ENCODE results near the gene NKD2. TPM values are rescaled to one million over a fixed set of nuclear protein-coding genes. Genes with fewer than 3 reads are reported as not detected.

The NKD2 gene
- total and polyA plus RNA-seq, 7 donors, result 0.08 to 0.96 (median 0.63) TPM; not detected in 1

DNA sequence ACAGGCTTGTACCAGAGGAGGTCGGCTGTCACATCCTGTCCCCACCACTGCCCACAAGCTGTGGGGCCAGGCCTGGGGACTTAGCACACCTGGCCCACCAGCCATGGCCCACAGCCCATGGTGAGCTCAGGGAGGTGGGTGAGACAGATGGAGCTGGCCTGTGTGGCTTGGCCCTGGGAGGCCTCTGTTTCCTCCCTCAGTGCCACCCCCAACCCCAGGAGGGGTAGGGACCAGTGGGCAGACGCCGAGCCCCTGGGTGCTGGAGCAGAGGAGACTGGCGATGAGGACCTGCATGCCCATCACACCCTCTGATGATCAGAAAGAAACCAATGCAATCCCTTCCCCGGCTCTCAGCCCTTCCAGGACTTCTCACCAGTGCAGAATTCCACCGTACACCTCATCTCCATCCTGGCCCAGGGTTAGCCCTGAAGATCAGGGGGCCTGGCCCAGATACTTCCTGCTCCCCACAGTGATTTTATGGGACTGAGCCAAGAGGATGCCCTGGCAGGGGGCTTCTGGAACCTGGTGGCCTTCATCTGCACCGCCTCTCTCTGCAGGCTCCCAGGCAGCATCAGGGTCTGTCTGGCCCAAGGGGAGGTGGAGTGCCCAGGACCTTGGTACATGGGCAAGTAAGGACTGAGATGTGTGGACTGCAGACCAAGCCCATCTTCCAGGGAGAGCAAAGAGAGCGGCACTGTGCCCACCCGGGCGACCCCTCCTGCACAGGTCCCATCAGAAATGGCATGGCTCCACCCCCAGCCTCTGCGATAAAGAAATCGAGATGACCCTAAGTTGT is 16.9 kb upstream of the NKD2 start:
- Histone ChIP-seq H3K27ac (no peak overlapping the region), H3K36me3 (ENCODE audit: insufficient read depth in 1 of 2, low read depth in 1 of 2) (no peaks in the 10 kb centered on the region), H3K4me3 (no peak overlapping the region), H3K4me1 (peaks cover 7% of the 10 kb centered on the region), H3K27me3 (ENCODE audit: insufficient read depth in 3 of 3, low read length in 2 of 3) (peaks cover 0 to 10% (median 0%) of the 10 kb centered on the region in 3 donors), H3K9me3 (peaks cover 7% of the 10 kb centered on the region)
- peak in 1 of 2 donors; percentile 39 for DNase-seq
- intact Hi-C loops (cut with DNase I), result loop anchor here in 1 of 2 donors (10.0 kb wide), 1 partner anchor 143 kb away; no protein-coding TSS in a partner anchor
- ATAC-seq, result peak in 1 of 4 donors; percentile 10
- no peak for TF ChIP-seq CTCF (IDR thresholded peaks at IDR 0.05)
- 81 to 89% (median 86%) methylated on average over 12 of the region's 12 CpGs for WGBS, 3 donors

- WGBS, 3 donors, result 86 to 96% (median 91%) methylated on average over 3 of the region's 3 CpGs
- no peaks in the 10 kb centered on the region for H3K36me3 ChIP-seq (ENCODE audit: insufficient read depth in 1 of 2, low read depth in 1 of 2)
- H3K27me3 ChIP-seq (ENCODE audit: insufficient read depth in 3 of 3, low read length in 2 of 3), result peaks cover 0 to 10% (median 0%) of the 10 kb centered on the region in 3 donors
- no peak for TF ChIP-seq CTCF (IDR thresholded peaks at IDR 0.05)
- H3K4me3 ChIP-seq, result no peak overlapping the region
- ATAC-seq (no peak), DNase-seq (no peak)
- H3K4me1 ChIP-seq, result peaks cover 7% of the 10 kb centered on the region
- intact Hi-C loops (cut with DNase I), result loop anchor here in 1 of 2 donors (10.0 kb wide), 1 partner anchor 141 kb away; no protein-coding TSS in a partner anchor
- H3K27ac ChIP-seq, result no peak overlapping the region
- no peaks in the 10 kb centered on the region for H3K9me3 ChIP-seq
Measured at GRCh38 chr5:994272-994607, 14.4 kb upstream of the NKD2 start.

DNA sequence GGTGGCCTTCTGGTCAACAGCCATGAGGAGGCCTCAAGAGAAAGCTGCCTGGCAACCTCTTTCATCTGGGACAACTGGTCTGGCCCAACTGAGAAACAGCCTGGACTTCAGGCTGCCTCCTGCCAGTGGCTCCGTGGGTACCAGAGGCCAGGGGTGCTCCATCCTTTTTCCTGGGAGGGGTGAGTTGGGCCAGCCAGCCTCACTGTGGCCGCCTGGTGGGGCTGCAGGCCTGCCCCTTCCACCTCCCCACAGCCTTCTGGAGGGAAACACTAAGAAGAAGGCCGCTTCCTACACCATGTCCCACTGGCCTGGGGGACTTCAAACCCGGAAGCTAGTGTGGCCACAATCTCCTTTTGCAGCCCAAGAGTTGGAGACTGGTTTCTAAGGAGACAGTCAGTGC is 13.8 kb upstream of the NKD2 start:
- H3K4me1 ChIP-seq, result peaks cover 4% of the 10 kb centered on the region
- no peak for TF ChIP-seq CTCF (IDR thresholded peaks at IDR 0.05)
- no peaks in the 10 kb centered on the region for H3K9me3 ChIP-seq
- WGBS, 3 donors, result 73 to 83% (median 80%) methylated on average over 4 of the region's 4 CpGs
- DNase-seq (no peak), ATAC-seq (no peak)
- no peaks in the 10 kb centered on the region for H3K36me3 ChIP-seq (ENCODE audit: insufficient read depth in 1 of 2, low read depth in 1 of 2)
- H3K27me3 ChIP-seq (ENCODE audit: insufficient read depth in 3 of 3, low read length in 2 of 3), result peaks cover 0 to 10% (median 0%) of the 10 kb centered on the region in 3 donors
- H3K4me3 ChIP-seq, result no peak overlapping the region
- no peak overlapping the region for H3K27ac ChIP-seq
- intact Hi-C loops (cut with DNase I), result loop anchor here in 1 of 2 donors (10.0 kb wide), 1 partner anchor 140 kb away; no protein-coding TSS in a partner anchor

- ATAC-seq (no peak), DNase-seq (no peak)
- H3K27ac ChIP-seq, result no peak overlapping the region
- H3K4me1 ChIP-seq, result no peaks in the 10 kb centered on the region
- H3K9me3 ChIP-seq, result no peaks in the 10 kb centered on the region
- no peak for TF ChIP-seq CTCF (IDR thresholded peaks at IDR 0.05)
- H3K4me3 ChIP-seq, result no peak overlapping the region
- WGBS, 3 donors, result 89 to 92% (median 92%) methylated on average over 4 of the region's 4 CpGs
- intact Hi-C loops (cut with DNase I), result loop anchor here in 1 of 2 donors (10.0 kb wide), 1 partner anchor 139 kb away; no protein-coding TSS in a partner anchor
- peaks cover 0 to 10% (median 0%) of the 10 kb centered on the region in 3 donors for H3K27me3 ChIP-seq (ENCODE audit: insufficient read depth in 3 of 3, low read length in 2 of 3)
- no peaks in the 10 kb centered on the region for H3K36me3 ChIP-seq (ENCODE audit: insufficient read depth in 1 of 2, low read depth in 1 of 2)
Measured at GRCh38 chr5:995318-995717, 13.3 kb upstream of the NKD2 start.
